ENCODE measurements around the gene HDAC9. TPM values are rescaled to one million over a fixed set of nuclear protein-coding genes. Genes with fewer than 3 reads are reported as not detected.

HDAC9 gene
- total RNA-seq, 1 donor from 2014 or later = 3.6 TPM

GRCh38 chr7:18468795-18469194, 26.8 kb upstream of the HDAC9 start:
- no peak overlapping the region for H3K4me3 Mint-ChIP-seq (ENCODE audit: low read depth)

GRCh38 chr7:18469316-18469715, 26.2 kb upstream of the HDAC9 start:
- Mint-ChIP-seq H3K36me3 (ENCODE audit: insufficient read depth) (no peaks in the 10 kb centered on the region), H3K27me3 (no peaks in the 10 kb centered on the region), H3K4me3 (ENCODE audit: low read depth) (no peak overlapping the region), H3K9me3 (ENCODE audit: low read depth) (no peaks in the 10 kb centered on the region), H3K4me1 (ENCODE audit: low read depth) (peaks cover 12% of the 10 kb centered on the region), H3K27ac (no peak overlapping the region)
- no peak for DNase-seq (ENCODE audit: low spot score, unreplicated experiment)
- no peak for TF ChIP-seq CTCF (IDR thresholded peaks at IDR 0.05; ENCODE audit: unreplicated experiment)

More at GRCh38 chr7:18468795-18469194, 26.8 kb upstream of the HDAC9 start:
- Mint-ChIP-seq H3K36me3 (ENCODE audit: insufficient read depth) (no peaks in the 10 kb centered on the region), H3K4me1 (ENCODE audit: low read depth) (peaks cover 12% of the 10 kb centered on the region), H3K27ac (no peak overlapping the region), H3K9me3 (ENCODE audit: low read depth) (no peaks in the 10 kb centered on the region), H3K27me3 (no peaks in the 10 kb centered on the region)
- no peak for DNase-seq (ENCODE audit: low spot score, unreplicated experiment)
- TF ChIP-seq CTCF (IDR thresholded peaks at IDR 0.05; ENCODE audit: unreplicated experiment) = no peak

- Mint-ChIP-seq H3K4me3 (ENCODE audit: low read depth) (no peak overlapping the region), H3K36me3 (ENCODE audit: insufficient read depth) (no peaks in the 10 kb centered on the region), H3K9me3 (ENCODE audit: low read depth) (no peaks in the 10 kb centered on the region), H3K27ac (no peak overlapping the region), H3K27me3 (no peaks in the 10 kb centered on the region), H3K4me1 (ENCODE audit: low read depth) (peaks cover 13% of the 10 kb centered on the region)
- TF ChIP-seq CTCF (IDR thresholded peaks at IDR 0.05; ENCODE audit: unreplicated experiment) = no peak
- DNase-seq (ENCODE audit: low spot score, unreplicated experiment) = no peak
Measured at GRCh38 chr7:18471476-18472160, 23.9 kb upstream of the HDAC9 start.

- Mint-ChIP-seq H3K36me3 (ENCODE audit: insufficient read depth) (no peaks in the 10 kb centered on the region), H3K4me3 (ENCODE audit: low read depth) (no peak overlapping the region), H3K27ac (no peak overlapping the region), H3K9me3 (ENCODE audit: low read depth) (no peaks in the 10 kb centered on the region), H3K4me1 (ENCODE audit: low read depth) (peaks cover 14% of the 10 kb centered on the region), H3K27me3 (no peaks in the 10 kb centered on the region)
- no peak for DNase-seq (ENCODE audit: low spot score, unreplicated experiment)
- TF ChIP-seq CTCF (IDR thresholded peaks at IDR 0.05; ENCODE audit: unreplicated experiment) = no peak
Measured at GRCh38 chr7:18472161-18472483, 23.4 kb upstream of the HDAC9 start.

GRCh38 chr7:18473119-18473518, 22.4 kb upstream of the HDAC9 start:
- Mint-ChIP-seq H3K36me3 (ENCODE audit: insufficient read depth) (no peaks in the 10 kb centered on the region), H3K4me3 (ENCODE audit: low read depth) (no peak overlapping the region), H3K9me3 (ENCODE audit: low read depth) (no peaks in the 10 kb centered on the region), H3K27ac (no peak overlapping the region), H3K27me3 (no peaks in the 10 kb centered on the region), H3K4me1 (ENCODE audit: low read depth) (peaks cover 9% of the 10 kb centered on the region)
- DNase-seq (ENCODE audit: low spot score, unreplicated experiment) = no peak
- TF ChIP-seq CTCF (IDR thresholded peaks at IDR 0.05; ENCODE audit: unreplicated experiment) = no peak

Data from progenitor cell of endocrine pancreas (in vitro differentiated cells).